ENCODE measurements around the gene ISM2.

Gene ISM2

DNA sequence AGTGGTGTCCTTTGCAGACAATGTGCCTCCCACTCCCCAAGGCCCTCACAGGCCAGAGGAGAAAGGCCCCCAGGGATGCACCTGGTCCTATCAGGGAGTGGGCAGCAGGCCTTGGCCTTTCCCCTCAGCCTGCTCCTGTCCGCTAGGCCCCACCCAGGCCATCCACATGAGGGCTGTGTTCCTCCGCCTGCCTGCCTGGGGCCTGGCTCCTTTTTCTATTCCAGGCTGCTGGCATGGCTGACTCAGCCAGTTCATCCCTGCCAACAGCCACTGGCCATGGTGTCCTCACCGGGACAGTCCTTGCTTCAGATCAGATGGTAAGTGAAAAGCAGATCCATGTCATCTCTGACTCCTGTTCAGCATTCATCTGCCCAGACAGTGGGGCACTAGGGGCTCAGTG is 13.4 kb downstream of the ISM2 start:
- Histone ChIP-seq H3K4me3 (replicated peaks; ENCODE audit: insufficient read depth, low read length) (no peak overlapping the region), H3K27me3 (ENCODE audit: insufficient read depth, poor library complexity, severe bottlenecking) (no peaks in the 10 kb centered on the region), H3K27ac (replicated peaks) (no peak overlapping the region)
- TF ChIP-seq POLR2AphosphoS5 (IDR thresholded peaks at IDR 0.05; ENCODE audit: low read depth) (no peak), GABPA (IDR thresholded peaks at IDR 0.05; ENCODE audit: low read depth) (no peak), SPI1 (IDR thresholded peaks at IDR 0.05; ENCODE audit: borderline replicate concordance, low read depth) (no peak)
- TF ChIP-seq, protein P1, sequence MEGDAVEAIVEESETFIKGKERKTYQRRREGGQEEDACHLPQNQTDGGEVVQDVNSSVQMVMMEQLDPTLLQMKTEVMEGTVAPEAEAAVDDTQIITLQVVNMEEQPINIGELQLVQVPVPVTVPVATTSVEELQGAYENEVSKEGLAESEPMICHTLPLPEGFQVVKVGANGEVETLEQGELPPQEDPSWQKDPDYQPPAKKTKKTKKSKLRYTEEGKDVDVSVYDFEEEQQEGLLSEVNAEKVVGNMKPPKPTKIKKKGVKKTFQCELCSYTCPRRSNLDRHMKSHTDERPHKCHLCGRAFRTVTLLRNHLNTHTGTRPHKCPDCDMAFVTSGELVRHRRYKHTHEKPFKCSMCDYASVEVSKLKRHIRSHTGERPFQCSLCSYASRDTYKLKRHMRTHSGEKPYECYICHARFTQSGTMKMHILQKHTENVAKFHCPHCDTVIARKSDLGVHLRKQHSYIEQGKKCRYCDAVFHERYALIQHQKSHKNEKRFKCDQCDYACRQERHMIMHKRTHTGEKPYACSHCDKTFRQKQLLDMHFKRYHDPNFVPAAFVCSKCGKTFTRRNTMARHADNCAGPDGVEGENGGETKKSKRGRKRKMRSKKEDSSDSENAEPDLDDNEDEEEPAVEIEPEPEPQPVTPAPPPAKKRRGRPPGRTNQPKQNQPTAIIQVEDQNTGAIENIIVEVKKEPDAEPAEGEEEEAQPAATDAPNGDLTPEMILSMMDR (IDR thresholded peaks at IDR 0.05; ENCODE audit: insufficient read depth, low read length), result no peak
- TF ChIP-seq, protein P2, sequence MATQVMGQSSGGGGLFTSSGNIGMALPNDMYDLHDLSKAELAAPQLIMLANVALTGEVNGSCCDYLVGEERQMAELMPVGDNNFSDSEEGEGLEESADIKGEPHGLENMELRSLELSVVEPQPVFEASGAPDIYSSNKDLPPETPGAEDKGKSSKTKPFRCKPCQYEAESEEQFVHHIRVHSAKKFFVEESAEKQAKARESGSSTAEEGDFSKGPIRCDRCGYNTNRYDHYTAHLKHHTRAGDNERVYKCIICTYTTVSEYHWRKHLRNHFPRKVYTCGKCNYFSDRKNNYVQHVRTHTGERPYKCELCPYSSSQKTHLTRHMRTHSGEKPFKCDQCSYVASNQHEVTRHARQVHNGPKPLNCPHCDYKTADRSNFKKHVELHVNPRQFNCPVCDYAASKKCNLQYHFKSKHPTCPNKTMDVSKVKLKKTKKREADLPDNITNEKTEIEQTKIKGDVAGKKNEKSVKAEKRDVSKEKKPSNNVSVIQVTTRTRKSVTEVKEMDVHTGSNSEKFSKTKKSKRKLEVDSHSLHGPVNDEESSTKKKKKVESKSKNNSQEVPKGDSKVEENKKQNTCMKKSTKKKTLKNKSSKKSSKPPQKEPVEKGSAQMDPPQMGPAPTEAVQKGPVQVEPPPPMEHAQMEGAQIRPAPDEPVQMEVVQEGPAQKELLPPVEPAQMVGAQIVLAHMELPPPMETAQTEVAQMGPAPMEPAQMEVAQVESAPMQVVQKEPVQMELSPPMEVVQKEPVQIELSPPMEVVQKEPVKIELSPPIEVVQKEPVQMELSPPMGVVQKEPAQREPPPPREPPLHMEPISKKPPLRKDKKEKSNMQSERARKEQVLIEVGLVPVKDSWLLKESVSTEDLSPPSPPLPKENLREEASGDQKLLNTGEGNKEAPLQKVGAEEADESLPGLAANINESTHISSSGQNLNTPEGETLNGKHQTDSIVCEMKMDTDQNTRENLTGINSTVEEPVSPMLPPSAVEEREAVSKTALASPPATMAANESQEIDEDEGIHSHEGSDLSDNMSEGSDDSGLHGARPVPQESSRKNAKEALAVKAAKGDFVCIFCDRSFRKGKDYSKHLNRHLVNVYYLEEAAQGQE (IDR thresholded peaks at IDR 0.05; ENCODE audit: insufficient replicate concordance, low read depth), result no peak
- DNase-seq (ENCODE audit: low read depth in 1 of 2, low spot score in 1 of 2), result no peak

- H3K4me3 ChIP-seq (replicated peaks; ENCODE audit: insufficient read depth, low read length), result no peak overlapping the region
- no peaks in the 10 kb centered on the region for H3K27me3 ChIP-seq (ENCODE audit: insufficient read depth, poor library complexity, severe bottlenecking)
- no peak for DNase-seq (ENCODE audit: low read depth in 1 of 2, low spot score in 1 of 2)
- TF ChIP-seq, protein P1 (IDR thresholded peaks at IDR 0.05; ENCODE audit: insufficient read depth, low read length), result no peak
- no peak for TF ChIP-seq POLR2AphosphoS5 (IDR thresholded peaks at IDR 0.05; ENCODE audit: low read depth)
- TF ChIP-seq, protein P2 (IDR thresholded peaks at IDR 0.05; ENCODE audit: insufficient replicate concordance, low read depth), result no peak
- no peak for TF ChIP-seq SPI1 (IDR thresholded peaks at IDR 0.05; ENCODE audit: borderline replicate concordance, low read depth)
- no peak for TF ChIP-seq GABPA (IDR thresholded peaks at IDR 0.05; ENCODE audit: low read depth)
- H3K27ac ChIP-seq (replicated peaks), result no peak overlapping the region
Observed at GRCh38 chr14:77482422-77482821, 16.2 kb downstream of the ISM2 start.

DNA sequence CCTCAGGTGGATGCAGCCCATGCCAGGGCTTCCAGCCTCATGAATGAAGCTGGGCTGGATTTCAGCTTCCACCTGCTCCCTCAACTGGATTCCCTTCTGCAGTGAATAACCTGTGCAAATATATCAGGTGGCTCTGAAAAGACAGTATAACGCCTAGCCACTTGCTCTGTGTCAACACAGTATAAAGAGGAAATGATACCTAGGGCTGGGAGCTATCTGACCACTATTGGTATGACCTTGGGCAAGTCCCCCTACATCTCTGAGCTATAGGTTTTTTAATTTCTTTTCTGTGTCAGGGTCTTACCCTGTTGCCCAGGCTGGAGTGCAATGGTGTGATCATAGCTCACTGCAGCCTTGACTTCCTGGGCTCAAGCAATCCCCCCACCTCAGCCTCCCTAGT is 19.8 kb downstream of the ISM2 start:
- Histone ChIP-seq H3K4me3 (replicated peaks; ENCODE audit: insufficient read depth, low read length) (no peak overlapping the region), H3K27ac (replicated peaks) (no peak overlapping the region), H3K27me3 (ENCODE audit: insufficient read depth, poor library complexity, severe bottlenecking) (no peaks in the 10 kb centered on the region)
- DNase-seq (ENCODE audit: low read depth in 1 of 2, low spot score in 1 of 2), result no peak
- TF ChIP-seq SPI1 (IDR thresholded peaks at IDR 0.05; ENCODE audit: borderline replicate concordance, low read depth), result no peak
- no peak for TF ChIP-seq GABPA (IDR thresholded peaks at IDR 0.05; ENCODE audit: low read depth)
- no peak for TF ChIP-seq POLR2AphosphoS5 (IDR thresholded peaks at IDR 0.05; ENCODE audit: low read depth)
- TF ChIP-seq, protein P2 (IDR thresholded peaks at IDR 0.05; ENCODE audit: insufficient replicate concordance, low read depth), result no peak
- TF ChIP-seq, protein P1 (IDR thresholded peaks at IDR 0.05; ENCODE audit: insufficient read depth, low read length), result no peak

Data from HL-60 (cell line).